Ovary (tissue), 9 donors: ENCODE measurements around the gene TNIK. TPM values are rescaled to one million over a fixed set of nuclear protein-coding genes. Genes with fewer than 3 reads are reported as not detected.

Source experiments
- DNase-seq, 5 donors: peaks; one replicate each; pipeline ENCODE4 v3.0.0-alpha.2; 2019 to 2020
- H3K27ac ChIP-seq, 2 donors: fragments of 200-600 bp; one replicate each; pipeline versions ENCODE4 v1.5.1 to v1.8.0; 2019 to 2022
- H3K27me3 ChIP-seq: fragments of 200-600 bp; one replicate; pipeline ENCODE4 v1.8.0; 2022
- H3K36me3 ChIP-seq: fragments of 200-600 bp; sonication (generic); one replicate; pipeline ENCODE4 v1.5.1; 2019
- H3K4me1 ChIP-seq: one replicate; pipeline ENCODE4 v1.8.1; 2013; ENCODE audit warnings: mild to moderate bottlenecking, moderate library complexity; ENCODE audit not compliant: insufficient read depth
- H3K4me3 ChIP-seq: fragments of 200-600 bp; sonication (generic); one replicate; pipeline ENCODE4 v1.5.1; 2017
- H3K9me3 ChIP-seq, 2 donors: fragments of 200-600 bp in 1 of 2; sonication (generic) in 1 of 2; one replicate each; pipeline versions ENCODE4 v1.5.1 to v1.8.1; 2013 to 2019; ENCODE audit warnings: mild to moderate bottlenecking in 1 of 2, moderate library complexity in 1 of 2
- CTCF ChIP-seq, 3 donors: fragments of 450-650 bp in 2 of 3; fragments of 200-600 bp in 1 of 3; IDR thresholded peaks; one replicate each; pipeline versions ENCODE4 v1.5.1 to v1.8.0; 2016 to 2022; ENCODE audit warnings: antibody characterized with exemption in 3 of 3, mild to moderate bottlenecking in 1 of 3
- EP300 ChIP-seq: sonication (generic); formaldehyde crosslinking; IDR thresholded peaks from one replicate; pipeline ENCODE4 v1.6.1; 2017; ENCODE audit warnings: antibody characterized with exemption
- POLR2A ChIP-seq: fragments of 450-650 bp; IDR thresholded peaks from one replicate; pipeline ENCODE4 v1.6.1; 2017; ENCODE audit warnings: antibody characterized with exemption, mild to moderate bottlenecking, moderate library complexity
- WGBS, 3 donors: extraction: QIAGEN DNeasy Blood & Tissue Kit in 1 of 3; methylation state at CpG; one replicate each; pipeline versions ENCODE4 v1.1.5 to v1.1.7; 2013 to 2017; 5-methylcytosine and 5-hydroxymethylcytosine counted together
- intact Hi-C, 4 donors: fragments of 100-400 bp; cut with DNase I; formaldehyde crosslinking; loops; one replicate each; pipeline versions ENCODE4 v1.11.0 to v1.15.1; 2022 to 2023
- polyA plus RNA-seq, 2 donors: library from polyadenylated mRNA; stranded (reverse); fragments of 200-250 nt in 1 of 2; fragments of 350-450 nt in 1 of 2; fragmentation: Illumina TruSeq in 1 of 2; extraction: RNeasy Lipid Tissue Mini Kit (QIAGEN cat#74804) in 1 of 2; gene quantifications; one replicate each; pipeline ENCODE4 v1.2.3, GENCODE V29; 2013 to 2014
- total RNA-seq, 7 donors: library from RNA; depleted of rRNA in 2 of 7; stranded (reverse); fragments of >200 nt in 2 of 7; fragmentation: NEBNext Ultra II Directional in 3 of 7; extraction: Animal tissue kit (Norgen Biotek cat#: 25700) in 3 of 7; gene quantifications; one replicate each; pipeline versions ENCODE4 v1.1.0 to v1.2.4, GENCODE V29; 2016 to 2023
- donor health status: DM: no; HTN: no; CAD: no; lungs with moderate emphysema.
- donor health status: DM: no; HTN: no; CAD: no.
- donor health status: Bipolar disorder and iron deficiency.
- donor health status: DM: yes; HTN: yes; CAD: no.
- donor health status: DM: no; HTN: no; CAD: no.
- donor health status: DM: yes; HTN: yes; CAD: no.

Gene TNIK
- total and polyA plus RNA-seq, 9 donors = 1.1 to 9.5 (median 4.5) TPM

- no peak overlapping the region for H3K27ac ChIP-seq
- H3K4me1 ChIP-seq = no peaks in the 10 kb centered on the region
- TF ChIP-seq POLR2A (no peak), CTCF (IDR thresholded peaks at IDR 0.05) (no peak), EP300 (no peak)
- intact Hi-C loops = no loop called here
- no peaks in the 10 kb centered on the region for H3K27me3 ChIP-seq
- no peak for DNase-seq
- H3K36me3 ChIP-seq = no peaks in the 10 kb centered on the region
- WGBS, 3 donors = 89 to 92% (median 90%) methylated on average over 5 of the region's 5 CpGs
- H3K4me3 ChIP-seq = no peak overlapping the region
- H3K9me3 ChIP-seq = no peaks in the 10 kb centered on the region
Observed at GRCh38 chr3:171354049-171354705, 106.0 kb downstream of the TNIK start.

- no peak overlapping the region for H3K27ac ChIP-seq
- TF ChIP-seq EP300 (no peak), POLR2A (no peak), CTCF (IDR thresholded peaks at IDR 0.05) (no peak)
- no peaks in the 10 kb centered on the region for H3K36me3 ChIP-seq
- DNase-seq = no peak
- 77 to 94% (median 92%) methylated on average over 4 of the region's 4 CpGs for WGBS, 3 donors
- H3K4me3 ChIP-seq = no peak overlapping the region
- intact Hi-C loops = no loop called here
- H3K4me1 ChIP-seq = no peaks in the 10 kb centered on the region
- H3K27me3 ChIP-seq = no peaks in the 10 kb centered on the region
- no peaks in the 10 kb centered on the region for H3K9me3 ChIP-seq
Observed at GRCh38 chr3:171353423-171353822, 106.8 kb downstream of the TNIK start.

DNA sequence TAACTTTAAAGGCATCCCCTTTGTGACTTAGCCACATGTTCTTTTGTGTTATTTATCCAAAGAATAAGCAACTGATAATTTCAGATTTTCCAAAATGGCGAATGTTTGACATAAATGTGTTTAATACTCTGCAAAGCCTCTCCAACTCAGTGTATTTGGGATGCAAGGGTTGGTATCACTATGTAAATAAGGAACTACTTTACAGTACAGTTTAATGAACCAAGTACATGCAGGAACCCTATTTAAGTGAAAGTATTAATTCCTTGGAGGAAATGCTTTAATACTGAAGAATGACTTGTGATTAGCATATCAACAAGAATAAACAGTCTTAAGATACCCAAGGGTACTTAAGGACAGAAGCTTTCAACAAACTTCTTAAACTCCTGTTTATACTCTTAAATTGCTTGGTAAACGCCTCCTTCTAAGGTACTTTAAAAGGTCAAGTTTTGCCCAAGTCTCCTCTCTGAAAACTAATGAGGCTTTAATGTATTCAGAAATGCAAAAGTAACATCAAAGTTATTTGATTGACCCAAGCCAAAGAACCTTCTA lies 107.7 kb downstream of the TNIK start:
- 87 to 90% (median 87%) methylated on average over 2 of the region's 2 CpGs for WGBS, 3 donors
- H3K36me3 ChIP-seq = no peaks in the 10 kb centered on the region
- DNase-seq = no peak
- no peaks in the 10 kb centered on the region for H3K4me1 ChIP-seq
- TF ChIP-seq POLR2A = no peak
- TF ChIP-seq EP300 = no peak
- no peak for TF ChIP-seq CTCF (IDR thresholded peaks at IDR 0.05)
- H3K4me3 ChIP-seq = no peak overlapping the region
- no peak overlapping the region for H3K27ac ChIP-seq
- intact Hi-C loops = no loop called here
- no peaks in the 10 kb centered on the region for H3K27me3 ChIP-seq
- no peaks in the 10 kb centered on the region for H3K9me3 ChIP-seq

DNA sequence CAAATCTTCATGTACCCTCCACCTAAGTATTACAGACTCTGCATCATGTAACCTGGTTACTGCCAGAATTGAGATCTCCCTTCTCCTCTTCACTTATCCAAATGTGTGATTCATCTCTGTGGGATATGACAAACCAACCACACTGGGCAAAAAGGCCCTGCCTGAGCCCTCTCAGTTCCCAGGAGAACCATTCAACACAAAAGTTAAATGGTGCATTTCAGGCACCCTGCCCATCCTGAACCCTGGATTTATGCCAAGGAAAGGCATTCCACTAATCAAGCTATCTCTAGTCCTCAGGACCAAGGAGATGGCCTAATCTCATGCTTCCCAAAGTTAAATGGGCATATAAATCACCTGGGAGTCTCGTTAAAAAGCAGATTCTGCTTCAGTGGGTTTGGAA lies 108.5 kb downstream of the TNIK start:
- H3K36me3 ChIP-seq = no peaks in the 10 kb centered on the region
- intact Hi-C loops = no loop called here
- 62 to 69% (median 65%) methylated on average over 1 of the region's 1 CpG for WGBS, 3 donors
- no peak for DNase-seq
- no peaks in the 10 kb centered on the region for H3K4me1 ChIP-seq
- no peak for TF ChIP-seq POLR2A
- no peak for TF ChIP-seq EP300
- TF ChIP-seq CTCF (IDR thresholded peaks at IDR 0.05) = no peak
- no peaks in the 10 kb centered on the region for H3K9me3 ChIP-seq
- no peak overlapping the region for H3K27ac ChIP-seq
- no peaks in the 10 kb centered on the region for H3K27me3 ChIP-seq
- H3K4me3 ChIP-seq = no peak overlapping the region
